HG03354 (cell line): Measurements from ENCODE around the gene EML6.

Source experiments
- ATAC-seq: cut with Tn5 transposase; IDR thresholded peaks from one replicate; pipeline ENCODE4 v1.9.1; 2021; ENCODE audit warnings: mild to moderate bottlenecking; ENCODE audit not compliant: unreplicated experiment, poor library complexity, severe bottlenecking

The EML6 gene

DNA sequence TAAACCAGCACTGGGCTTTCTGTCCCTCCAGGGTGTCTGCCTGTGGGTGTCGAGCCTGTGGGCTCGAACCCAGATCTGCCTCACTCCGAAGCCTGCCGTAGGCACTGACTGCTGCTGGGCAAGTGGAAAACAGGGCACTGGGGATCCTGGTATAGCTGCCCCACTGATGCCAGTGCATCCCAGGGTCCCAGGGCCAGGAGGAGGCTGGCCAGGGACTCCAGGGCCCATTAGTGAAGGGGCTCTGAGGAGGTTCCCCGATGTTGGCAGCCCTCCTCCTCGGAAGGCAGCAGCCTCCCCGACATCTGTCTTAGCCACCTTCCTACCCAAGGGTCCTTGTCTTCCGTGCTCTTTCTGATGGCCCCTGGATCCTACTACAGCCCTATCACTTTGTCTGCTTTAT lies 230.7 kb downstream of the EML6 start:
- ATAC-seq, result no peak

DNA sequence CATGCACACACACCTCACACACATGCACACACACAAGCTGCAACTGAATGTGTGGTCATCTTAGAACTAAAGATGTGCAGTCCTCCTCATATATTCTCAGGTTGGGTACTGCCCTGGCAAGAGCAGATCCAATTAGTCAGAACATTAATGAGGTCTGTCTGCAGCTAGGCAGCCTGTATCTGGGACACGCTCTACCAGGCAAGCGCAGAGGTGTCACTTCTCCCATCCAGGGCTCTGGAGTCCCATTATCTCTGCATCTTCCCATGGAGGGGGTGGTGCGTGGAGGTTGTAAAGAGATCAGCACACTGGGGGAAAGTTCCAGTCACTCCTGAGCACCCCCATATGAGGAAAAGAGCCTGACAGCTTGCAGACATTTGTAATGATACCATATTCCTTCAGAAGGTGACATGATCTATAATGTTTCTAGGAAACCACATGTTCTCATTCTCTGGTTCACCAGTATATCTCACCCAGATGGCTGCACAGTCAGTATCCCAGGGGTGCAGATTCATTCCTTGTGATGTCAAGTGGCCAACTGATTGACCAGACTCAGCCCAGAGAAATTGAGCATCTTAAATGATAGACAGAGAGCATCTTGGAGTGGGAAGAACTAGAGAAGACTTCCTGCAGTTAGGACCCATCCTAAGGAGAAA lies 231.4 kb downstream of the EML6 start:
- no peak for ATAC-seq

GRCh38 chr2:54955358-54956110 lies 232.1 kb downstream of the EML6 start:
- ATAC-seq, result no peak

- ATAC-seq, result no peak
These were observed 232.7 kb downstream of the EML6 start for GRCh38 chr2:54956111-54956627.

GRCh38 chr2:54957321-54957999 lies 234.0 kb downstream of the EML6 start:
- no peak for ATAC-seq

GRCh38 chr2:54958717-54959371 lies 235.4 kb downstream of the EML6 start:
- no peak for ATAC-seq

DNA sequence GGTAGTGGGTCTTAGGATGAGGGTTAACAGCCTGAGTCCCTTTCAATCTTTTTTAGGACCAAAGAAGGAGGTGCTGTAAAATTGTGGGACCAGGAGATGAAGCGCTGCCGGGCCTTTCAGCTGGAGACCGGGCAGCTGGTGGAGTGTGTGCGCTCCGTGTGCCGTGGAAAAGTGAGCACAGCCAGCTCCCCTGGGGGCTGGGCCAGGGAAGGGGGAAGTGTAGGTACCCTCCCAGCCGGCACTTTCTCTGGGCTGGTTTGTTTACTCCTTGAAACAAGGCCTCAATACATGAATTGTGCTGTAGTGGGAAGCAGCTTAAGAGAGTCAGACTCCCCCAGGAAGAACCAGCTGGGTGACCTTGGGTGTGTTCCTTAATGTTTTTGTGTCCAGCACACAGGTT lies 236.7 kb downstream of the EML6 start:
- ATAC-seq, result no peak

- ATAC-seq, result no peak
These were observed 239.0 kb downstream of the EML6 start for GRCh38 chr2:54962511-54962910.

GRCh38 chr2:54962935-54963440 lies 239.5 kb downstream of the EML6 start:
- no peak for ATAC-seq

DNA sequence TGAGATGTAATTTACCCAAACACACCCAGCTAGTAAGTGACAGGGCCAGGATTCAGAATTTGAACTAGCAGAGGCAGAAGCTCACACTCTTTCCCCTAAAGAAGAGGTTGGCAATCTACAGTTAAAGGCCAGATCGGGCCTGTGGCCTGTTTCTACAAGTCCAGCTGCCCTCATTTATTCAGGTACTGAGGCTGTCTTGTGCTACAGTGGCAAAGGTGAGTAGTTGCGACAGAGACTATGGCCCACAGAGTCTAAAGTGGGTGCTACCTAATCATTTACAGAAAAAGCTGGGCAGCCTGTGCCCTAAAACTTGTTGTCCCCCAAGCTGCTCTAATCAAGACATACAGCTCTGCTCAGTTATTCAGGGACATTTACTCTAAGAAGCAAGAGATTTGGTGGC lies 240.0 kb downstream of the EML6 start:
- no peak for ATAC-seq

- ATAC-seq, result no peak
These were observed 240.8 kb downstream of the EML6 start for GRCh38 chr2:54964271-54964670.

DNA sequence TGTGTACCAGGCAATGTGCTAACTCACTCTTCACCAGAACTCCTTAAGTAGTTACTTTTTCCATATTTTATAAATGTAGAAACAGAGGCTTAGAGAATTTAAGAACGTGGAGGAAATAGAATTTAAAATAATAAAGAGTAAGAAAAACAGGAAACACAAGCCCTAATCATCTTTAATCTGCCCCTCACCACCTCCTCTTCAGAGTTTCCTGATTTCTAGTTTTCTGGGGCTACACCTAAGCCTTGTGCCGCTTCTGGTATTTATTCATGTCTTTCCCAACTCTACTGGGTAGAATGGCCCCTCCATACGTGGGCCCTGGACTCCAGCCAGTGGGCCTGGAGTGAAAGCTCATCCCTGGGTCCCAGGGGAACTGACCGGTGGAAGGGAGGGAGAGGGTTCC lies 241.4 kb downstream of the EML6 start:
- no peak for ATAC-seq

GRCh38 chr2:54965425-54965824 lies 242.0 kb downstream of the EML6 start:
- no peak for ATAC-seq

DNA sequence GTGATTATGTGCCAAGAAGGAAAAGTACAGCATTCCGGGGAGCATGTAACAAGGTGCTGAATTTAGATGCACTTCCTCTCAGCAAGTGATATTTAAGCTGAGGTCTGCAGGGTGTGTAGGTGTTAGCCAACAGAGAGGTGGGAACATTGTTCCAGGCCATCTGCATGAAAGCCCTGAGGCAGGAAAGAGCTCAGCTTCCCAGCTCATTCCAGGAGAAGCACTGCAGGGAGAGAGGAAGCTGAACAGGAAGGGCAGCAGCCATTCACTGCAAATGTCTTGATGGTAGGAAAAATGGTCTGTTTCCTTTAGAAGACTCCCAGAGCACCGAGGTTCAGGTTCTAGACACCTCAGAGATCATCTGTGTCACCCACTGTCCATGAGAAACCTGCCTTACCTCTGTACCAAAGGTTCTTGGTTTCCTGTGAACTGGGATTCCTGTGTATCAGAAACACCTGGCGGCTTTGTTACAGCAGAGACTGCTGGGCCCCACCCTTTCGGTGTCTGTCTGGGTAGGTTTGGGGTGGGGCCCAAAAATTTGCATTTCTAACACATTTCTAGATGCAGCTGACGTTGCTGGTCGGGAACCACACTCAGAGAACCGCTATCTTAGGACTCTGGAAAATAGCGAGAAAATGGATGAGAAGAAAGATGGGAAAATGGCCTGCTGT lies 242.8 kb downstream of the EML6 start:
- no peak for ATAC-seq

DNA sequence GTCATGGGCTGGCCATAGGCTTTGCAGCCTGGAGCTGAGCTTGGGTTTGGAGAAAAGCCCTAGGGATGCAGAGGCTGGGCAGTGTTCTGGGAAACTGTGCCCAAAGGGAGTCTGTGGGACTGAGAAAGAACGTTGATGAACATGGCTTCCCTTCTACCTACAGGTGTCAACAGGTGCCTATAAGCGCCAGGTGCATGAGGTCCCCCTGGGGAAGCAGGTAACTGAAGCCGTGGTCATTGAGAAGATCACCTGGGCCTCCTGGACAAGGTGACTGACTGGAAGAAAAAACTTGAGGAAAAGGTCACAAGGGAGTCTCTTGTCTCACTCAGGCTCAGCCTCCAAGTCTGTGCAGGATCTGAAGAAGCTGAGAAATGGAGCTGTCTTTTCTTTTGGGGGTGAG lies 243.4 kb downstream of the EML6 start:
- no peak for ATAC-seq

DNA sequence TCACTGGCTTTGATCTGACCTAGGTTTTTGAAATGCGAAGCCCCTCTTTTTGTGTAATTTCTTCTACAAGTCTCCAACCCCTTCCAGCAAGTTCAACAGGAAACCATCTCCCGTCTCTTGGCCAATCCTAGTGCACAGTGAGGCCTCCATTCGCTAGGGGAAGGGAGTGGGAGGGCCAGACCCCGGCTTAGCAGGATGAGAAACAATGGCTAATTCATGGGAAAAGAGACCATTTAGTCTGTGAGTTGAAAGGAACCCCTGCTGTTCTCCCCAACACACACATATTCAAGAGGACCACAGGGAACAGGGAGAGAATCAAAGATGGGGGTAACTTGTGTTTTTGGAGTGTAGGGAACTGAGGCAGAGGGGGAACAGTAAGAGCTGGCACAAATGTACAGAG lies 243.8 kb downstream of the EML6 start:
- no peak for ATAC-seq

DNA sequence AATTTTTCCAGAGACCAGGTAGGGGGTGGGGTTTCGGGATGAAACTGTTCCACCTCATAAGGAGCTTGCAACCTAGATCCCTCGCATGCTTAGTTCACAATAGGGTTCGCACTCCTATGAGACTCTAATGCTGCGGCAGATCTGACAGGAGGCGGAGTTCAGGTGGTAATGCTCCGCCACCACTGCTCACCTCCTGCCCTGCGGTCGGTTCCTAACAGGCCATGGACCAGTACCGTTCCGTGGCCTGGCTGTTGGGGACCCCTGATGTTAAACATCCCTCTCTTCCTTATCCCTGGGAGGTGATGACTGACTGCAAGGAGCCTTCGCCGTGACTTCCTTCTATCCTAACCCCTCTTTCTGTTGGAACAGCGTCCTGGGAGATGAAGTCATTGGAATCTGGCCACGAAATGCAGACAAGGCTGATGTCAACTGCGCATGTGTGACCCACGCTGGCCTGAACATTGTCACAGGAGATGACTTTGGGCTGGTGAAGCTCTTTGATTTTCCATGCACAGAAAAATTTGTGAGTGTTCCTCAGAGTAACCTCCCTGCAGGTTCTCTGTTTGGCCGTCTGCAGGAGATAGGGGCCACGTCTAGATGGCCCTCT lies 244.4 kb downstream of the EML6 start:
- ATAC-seq, result no peak

GRCh38 chr2:54968561-54969218 lies 245.2 kb downstream of the EML6 start:
- ATAC-seq, result no peak
